Brain microvascular endothelial cell (primary cell): ENCODE data around the gene ROS1.
"Not testable (repeated sequence)": the region's sequence is repeated elsewhere in the genome, so short reads cannot be mapped to it uniquely, and the experiment has no call there.

Experiments used
- DNase-seq: peaks from one replicate; pipeline ENCODE4 v3.0.0-alpha.2; 2020
- H3K27ac ChIP-seq: fragments of 250-450 bp; sonication (Bioruptor Pico); 2 replicates; pipeline ENCODE4 v1.5.1; 2020; ENCODE audit warnings: mild to moderate bottlenecking, moderate library complexity
- H3K27me3 ChIP-seq: fragments of 250-450 bp; sonication (Bioruptor Pico); replicated peaks from 2 replicates; pipeline ENCODE4 v1.5.1; 2020; ENCODE audit warnings: mild to moderate bottlenecking
- H3K36me3 ChIP-seq: fragments of 250-450 bp; sonication (Bioruptor Pico); replicated peaks from 2 replicates; pipeline ENCODE4 v1.5.1; 2020; ENCODE audit warnings: mild to moderate bottlenecking
- H3K4me3 ChIP-seq: 2 replicates; pipeline ENCODE4 v1.5.1; 2011; ENCODE audit warnings: low read depth, mild to moderate bottlenecking, control low read depth, low read length, moderate library complexity
- in situ Hi-C: cut with HindIII; loops from 2 replicates; pipeline ENCODE4 v1.10.0; 2017; ENCODE audit warnings: low sequenced_read_pairs, low pct_ligation_motif_present
- TF ChIP-seq, protein P1 (sequence below): IDR thresholded peaks from 2 replicates; pipeline ENCODE4 v1.5.1; 2011; ENCODE audit warnings: low read depth, mild to moderate bottlenecking, moderate library complexity, low read length, control low read depth, inconsistent platforms; ENCODE audit errors: missing control alignments

The ROS1 gene

DNA sequence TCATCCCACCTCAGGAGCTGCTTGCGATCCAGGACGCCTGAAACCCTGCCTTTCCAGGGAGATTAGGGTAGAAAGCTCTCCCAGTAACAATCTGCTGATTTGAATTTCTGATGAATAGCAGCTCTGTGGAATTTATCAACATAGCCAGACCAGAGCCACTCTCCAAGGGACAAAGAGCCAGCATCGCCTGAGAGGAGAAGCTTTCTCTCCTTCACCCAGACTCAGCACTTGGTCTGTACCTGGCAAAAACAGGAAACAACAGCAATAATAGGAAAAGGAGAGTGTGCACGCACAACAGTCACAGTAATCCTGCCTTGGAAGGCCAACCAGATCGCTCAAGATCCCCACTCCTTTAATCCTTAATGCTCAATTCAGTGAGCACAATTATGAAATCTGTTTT is 22.3 kb upstream of the ROS1 start:
- H3K4me3 ChIP-seq, result no peak overlapping the region
- in situ Hi-C loops, result no loop called here
- no peaks in the 10 kb centered on the region for H3K36me3 ChIP-seq
- no peaks in the 10 kb centered on the region for H3K27me3 ChIP-seq
- TF ChIP-seq, protein P1, sequence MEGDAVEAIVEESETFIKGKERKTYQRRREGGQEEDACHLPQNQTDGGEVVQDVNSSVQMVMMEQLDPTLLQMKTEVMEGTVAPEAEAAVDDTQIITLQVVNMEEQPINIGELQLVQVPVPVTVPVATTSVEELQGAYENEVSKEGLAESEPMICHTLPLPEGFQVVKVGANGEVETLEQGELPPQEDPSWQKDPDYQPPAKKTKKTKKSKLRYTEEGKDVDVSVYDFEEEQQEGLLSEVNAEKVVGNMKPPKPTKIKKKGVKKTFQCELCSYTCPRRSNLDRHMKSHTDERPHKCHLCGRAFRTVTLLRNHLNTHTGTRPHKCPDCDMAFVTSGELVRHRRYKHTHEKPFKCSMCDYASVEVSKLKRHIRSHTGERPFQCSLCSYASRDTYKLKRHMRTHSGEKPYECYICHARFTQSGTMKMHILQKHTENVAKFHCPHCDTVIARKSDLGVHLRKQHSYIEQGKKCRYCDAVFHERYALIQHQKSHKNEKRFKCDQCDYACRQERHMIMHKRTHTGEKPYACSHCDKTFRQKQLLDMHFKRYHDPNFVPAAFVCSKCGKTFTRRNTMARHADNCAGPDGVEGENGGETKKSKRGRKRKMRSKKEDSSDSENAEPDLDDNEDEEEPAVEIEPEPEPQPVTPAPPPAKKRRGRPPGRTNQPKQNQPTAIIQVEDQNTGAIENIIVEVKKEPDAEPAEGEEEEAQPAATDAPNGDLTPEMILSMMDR, result no peak
- no peak for DNase-seq
- peak overlapping the region; percentile 13 for H3K27ac ChIP-seq

DNA sequence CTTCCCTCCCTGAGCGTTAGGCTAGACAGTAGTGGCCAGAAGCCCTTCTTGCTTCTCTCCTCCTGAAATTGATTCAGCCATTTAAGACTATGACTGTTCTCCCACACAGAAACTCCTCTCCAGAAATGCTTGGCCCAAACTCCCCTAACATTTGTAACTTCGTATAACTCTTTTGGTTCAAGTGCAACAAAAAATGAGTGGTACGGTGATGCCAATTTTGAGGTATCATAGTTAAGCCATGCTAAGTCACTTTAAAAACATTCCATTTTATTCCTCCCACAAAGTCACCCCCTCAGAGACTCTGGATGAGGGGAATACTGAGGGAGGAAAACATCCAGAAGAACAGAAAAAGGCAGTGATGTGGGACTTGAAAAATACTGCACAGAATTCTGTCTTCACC is 21.1 kb upstream of the ROS1 start:
- Histone ChIP-seq H3K4me3 (no peak overlapping the region), H3K27ac (no peak overlapping the region), H3K36me3 (no peaks in the 10 kb centered on the region), H3K27me3 (no peaks in the 10 kb centered on the region)
- no peak for DNase-seq
- TF ChIP-seq, protein P1, result no peak
- in situ Hi-C loops, result no loop called here

DNA sequence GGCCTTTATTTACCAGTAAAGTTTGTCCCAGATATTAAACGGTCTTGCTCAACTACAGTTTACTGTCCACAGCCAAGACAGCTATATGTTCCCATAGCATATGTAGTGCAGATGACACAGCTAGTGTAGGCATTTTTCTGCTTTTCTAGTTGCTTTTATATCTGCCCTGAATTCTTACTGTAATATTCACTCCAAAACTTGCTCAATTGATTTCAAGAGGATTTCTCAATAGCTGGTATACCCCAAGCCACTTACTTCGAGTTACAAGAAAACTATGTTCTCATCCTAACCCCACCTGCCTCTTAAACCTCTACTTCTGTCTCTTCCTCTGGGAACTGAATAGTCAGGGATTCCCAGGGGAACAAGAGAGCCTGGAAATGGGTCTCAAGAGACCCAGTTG is 18.9 kb upstream of the ROS1 start:
- H3K27ac ChIP-seq, result no peak overlapping the region
- DNase-seq, result no peak
- in situ Hi-C loops, result no loop called here
- TF ChIP-seq, protein P1, result no peak
- no peaks in the 10 kb centered on the region for H3K36me3 ChIP-seq
- no peaks in the 10 kb centered on the region for H3K27me3 ChIP-seq
- no peak overlapping the region for H3K4me3 ChIP-seq

DNA sequence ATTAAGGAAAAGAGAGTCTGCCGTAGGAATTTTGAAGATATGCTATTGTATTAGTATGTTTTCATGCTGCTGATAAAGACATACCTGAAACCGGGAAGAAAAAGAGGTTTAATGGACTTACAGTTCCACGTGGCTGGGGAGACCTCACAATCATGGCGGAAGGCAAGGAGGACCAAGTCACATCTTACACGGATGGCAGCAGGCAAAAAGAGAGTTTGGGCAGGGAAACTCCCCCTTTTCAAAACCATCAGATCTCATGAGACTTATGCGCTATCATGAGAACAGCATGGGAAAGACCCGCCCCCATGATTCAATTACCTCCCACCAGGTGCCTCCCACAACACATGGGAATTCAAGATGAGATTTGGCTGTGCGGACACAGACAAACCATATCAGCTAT is 16.6 kb upstream of the ROS1 start:
- H3K27me3 ChIP-seq, H3K4me3 ChIP-seq, in situ Hi-C loops, DNase-seq, H3K27ac ChIP-seq, H3K36me3 ChIP-seq: not testable (repeated sequence)

DNA sequence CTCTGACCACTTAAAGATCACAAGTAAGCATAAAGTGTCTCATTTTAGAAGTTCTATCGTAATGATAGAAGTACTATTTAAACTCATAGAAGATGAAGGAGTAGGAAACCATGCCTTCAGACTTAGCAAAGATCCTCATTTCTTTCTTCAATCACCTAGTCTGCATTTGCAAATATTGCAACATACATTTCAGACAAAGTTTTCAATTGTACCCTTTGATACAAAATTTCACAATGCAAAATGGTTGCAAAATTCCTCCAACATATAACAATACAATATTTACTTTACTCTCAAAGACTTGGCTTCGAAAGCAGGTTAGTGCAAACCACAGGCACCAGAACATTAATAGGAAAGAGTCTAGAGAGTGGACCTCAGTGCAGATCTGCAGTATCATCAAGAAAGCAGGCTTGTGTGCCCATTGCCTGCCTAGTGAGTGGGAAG is 16.1 kb upstream of the ROS1 start:
- Histone ChIP-seq H3K27me3 (no peaks in the 10 kb centered on the region), H3K36me3 (no peaks in the 10 kb centered on the region), H3K4me3 (no peak overlapping the region), H3K27ac (peak overlapping the region; percentile 49)
- DNase-seq, result no peak
- TF ChIP-seq, protein P1, result no peak
- in situ Hi-C loops, result no loop called here

DNA sequence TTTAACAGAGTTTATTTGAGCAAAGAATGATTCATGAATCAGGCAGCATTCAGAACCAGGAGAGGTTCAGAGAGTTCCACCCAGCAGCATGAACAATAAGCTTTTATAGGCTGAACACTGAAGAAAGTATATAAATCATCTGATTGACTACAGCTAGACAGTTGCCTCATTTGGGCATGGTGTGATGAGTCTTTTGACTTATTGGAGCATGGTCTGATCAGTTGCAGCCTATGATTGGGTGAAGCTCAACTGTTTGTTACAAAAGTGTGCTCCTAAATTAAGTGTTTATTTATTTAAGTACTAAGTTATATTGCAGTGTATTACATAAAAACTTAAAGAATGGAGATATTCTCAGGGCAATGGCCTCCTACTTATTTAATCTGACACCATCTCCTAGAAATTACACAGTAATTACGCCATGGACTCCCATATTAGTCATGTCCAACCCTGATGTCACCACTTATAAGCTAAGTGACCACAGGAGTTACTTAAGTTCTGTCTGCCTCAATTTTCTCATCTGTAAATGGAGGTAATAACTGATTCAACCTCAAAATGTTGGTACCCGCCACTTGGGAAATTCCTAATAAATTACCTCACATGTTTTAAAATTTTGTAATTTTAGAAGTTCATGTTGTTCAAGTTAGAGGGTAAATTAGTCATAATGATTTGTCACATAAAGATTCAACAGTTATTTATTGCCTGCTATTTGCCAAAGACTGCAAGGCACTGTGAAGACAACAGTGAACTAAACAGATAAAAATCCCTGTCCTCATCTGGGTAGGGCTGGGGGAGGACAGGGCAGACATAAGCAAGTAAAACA is 15.2 kb upstream of the ROS1 start:
- no peaks in the 10 kb centered on the region for H3K36me3 ChIP-seq
- peak; percentile 62 for DNase-seq
- H3K4me3 ChIP-seq, result no peak overlapping the region
- H3K27ac ChIP-seq, result peak overlapping the region; percentile 49
- TF ChIP-seq, protein P1, result no peak
- H3K27me3 ChIP-seq, result no peaks in the 10 kb centered on the region
- in situ Hi-C loops, result no loop called here
